Colon (tissue), 2 donors: ENCODE results near the gene BMP2K.

ENCODE experiments used
- FAIRE-seq: peaks from 2 replicates; lab custom pipeline; 2012; peaks lifted over from hg19 to GRCh38; lab: Jason Lieb, UNC
- donor health status: control.
- donor health status: control.

BMP2K gene

DNA sequence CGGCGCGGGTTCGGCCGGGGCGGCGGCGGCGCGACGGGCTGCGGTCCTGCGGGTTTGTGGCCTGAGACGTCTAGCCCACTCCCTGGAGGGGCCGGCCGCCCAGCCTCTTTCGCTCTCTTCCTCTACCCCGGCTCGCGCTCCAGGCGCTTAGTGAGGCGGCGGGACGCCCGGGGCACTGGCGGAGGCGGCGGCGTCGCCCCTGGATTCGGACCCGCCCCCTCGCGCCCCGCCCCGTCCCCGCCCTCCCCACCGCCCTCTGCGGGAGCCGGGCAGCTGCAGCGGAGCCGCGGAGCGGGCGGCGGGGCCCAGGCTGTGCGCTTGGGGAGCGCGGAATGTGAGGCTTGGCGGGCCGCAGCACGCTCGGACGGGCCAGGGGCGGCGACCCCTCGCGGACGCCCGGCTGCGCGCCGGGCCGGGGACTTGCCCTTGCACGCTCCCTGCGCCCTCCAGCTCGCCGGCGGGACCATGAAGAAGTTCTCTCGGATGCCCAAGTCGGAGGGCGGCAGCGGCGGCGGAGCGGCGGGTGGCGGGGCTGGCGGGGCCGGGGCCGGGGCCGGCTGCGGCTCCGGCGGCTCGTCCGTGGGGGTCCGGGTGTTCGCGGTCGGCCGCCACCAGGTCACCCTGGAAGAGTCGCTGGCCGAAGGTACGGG lies at the start of gene BMP2K:
Gene BMP2K (plus strand): TSS at position 272 of the 650 bp plus-strand sequence. CDS start 194 bp downstream, at position 466.
- no peak for FAIRE-seq

DNA sequence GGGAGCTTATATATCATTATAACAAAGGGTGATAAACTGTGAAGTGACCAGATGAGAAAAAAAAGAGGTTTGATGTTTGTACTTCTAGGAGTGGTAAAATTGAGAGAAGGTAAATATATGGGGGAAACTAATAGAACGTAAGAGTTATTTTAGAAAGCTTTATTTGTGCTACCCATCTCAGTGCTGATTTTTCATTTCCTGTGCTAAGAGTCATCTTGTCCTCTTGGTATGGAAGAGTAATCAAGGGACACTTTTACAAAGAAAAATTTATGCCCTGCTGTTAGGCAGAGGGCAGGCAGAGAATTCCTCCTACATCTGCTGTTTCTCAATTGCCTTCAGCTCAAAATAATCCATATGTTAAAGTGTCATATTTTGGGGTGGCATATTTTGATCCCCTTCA lies 49.6 kb upstream of the BMP2K start:
- FAIRE-seq = no peak

DNA sequence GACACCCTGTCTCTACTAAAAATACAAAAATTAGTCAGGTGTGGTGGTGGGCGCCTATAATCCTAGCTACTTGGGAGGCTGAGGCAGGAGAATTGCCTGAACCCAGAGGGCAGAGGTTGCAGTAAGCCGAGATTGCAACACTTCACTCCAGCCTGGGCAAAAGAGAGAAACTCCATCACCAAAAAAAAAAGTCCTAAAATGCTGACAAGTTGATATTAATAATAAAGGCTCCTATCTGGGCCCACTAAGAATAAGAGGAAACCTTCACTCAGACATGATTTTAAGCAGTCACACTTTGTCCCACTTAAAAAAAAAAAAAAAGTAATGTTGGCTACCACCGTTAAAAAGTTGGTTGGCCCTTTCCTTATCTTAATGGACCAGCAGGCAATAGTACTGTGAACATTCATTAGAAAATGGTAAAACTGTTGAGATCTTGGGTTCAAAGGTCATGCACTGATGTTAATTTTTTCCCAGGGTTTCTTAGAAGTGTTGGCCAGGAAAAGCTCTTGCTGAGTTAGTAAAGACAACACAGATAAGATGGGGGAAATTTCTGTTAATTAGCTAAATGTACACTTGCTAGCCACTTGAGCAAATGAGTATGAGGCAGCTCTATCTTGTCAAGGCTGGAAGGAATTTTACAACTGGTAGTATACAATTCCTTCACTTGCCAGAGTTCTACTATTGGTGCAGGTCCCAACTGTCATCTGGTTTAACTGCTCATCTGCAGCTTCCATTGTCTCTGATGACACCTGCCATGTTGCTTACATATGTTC lies 43.6 kb upstream of the BMP2K start:
- no peak for FAIRE-seq

DNA sequence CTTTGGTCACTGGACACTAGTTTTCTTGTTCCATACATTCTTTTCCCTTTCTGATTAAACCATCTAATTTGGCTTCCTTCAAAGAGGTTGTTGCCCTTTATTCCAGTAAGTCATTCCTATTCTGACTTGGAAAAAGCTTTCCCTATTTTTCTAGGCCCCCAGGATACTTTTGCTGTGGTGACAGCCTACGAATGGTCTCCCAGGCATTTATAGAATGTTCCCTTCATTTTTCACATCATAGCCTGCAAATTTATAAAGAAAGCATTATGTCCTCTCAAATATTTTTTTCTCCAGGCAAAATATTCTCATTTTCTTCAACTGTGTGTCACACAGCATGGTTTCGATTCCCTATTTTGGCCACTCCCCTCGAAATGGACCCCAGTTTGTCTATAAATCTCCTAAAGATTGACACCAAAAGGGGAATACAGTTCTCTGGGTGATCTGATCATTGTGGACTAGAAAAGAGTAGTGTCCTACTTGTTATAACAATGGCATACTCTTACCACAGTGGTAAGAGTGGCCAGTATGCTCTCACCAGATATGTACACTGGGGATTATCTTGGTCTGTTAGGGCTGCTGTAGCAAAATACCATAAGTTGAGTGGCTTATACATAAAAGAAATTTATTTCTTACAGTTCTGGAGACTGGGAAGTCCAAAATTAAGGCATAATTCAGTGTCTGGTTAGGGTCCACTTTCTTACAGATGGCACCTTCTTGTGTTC lies 41.5 kb upstream of the BMP2K start:
- no peak for FAIRE-seq

DNA sequence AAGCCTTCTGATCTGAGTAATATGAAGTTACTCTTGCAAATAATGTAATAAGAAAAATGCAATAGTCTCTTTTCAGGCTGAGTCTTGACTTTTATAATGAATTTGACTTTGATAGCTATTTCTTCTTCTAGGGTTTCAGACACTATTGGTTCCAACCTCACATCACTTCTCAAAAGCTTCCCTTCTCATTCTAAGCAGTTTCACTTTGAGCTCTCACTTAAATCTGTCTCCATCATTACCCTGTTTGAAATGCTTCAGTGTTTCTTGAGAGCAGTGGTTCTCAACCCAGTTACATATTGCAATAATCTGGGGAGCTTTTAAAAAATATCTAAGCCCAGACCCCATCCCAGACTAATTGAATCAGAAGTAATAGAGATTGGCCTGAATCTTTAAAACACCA lies 40.5 kb upstream of the BMP2K start:
- FAIRE-seq = no peak

DNA sequence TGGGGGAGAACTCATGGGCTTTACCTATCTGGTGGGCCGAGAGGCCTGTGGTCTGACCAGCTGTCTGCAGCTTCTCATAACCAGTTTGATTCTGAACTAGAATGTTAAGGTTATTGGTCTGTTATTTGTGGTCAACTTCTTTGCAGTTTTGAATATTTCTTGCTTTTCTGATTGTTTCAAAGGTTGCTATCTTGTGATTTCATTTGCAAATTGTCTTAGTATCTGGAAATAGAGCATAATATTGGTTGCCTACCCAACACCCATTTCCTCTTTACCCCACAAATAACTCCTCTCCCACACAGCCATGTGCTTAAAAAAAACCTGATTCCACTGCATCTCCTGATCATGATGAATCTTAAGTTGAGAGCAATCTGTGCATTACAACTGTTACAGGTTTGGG lies 39.1 kb upstream of the BMP2K start:
- FAIRE-seq = no peak

DNA sequence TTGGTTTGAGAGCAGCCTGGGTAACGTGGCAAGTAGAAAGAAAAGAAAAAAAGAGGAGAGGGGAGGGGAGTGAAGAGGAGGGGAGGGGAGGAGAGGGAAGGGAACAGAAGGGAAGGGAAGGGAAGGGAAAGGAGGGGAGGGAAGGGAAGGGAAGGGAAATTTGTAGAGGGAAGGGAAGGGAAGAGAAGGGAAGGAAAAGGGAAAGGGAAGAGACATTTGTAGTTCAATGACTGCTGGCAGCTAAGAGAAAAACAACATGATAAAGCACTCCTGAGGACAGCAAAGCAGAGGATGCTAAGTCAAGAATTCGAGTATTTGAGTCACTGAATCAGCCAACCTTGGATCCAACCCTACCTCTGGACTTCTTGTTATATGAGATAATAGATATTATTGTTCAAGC lies 38.2 kb upstream of the BMP2K start:
- no peak for FAIRE-seq

DNA sequence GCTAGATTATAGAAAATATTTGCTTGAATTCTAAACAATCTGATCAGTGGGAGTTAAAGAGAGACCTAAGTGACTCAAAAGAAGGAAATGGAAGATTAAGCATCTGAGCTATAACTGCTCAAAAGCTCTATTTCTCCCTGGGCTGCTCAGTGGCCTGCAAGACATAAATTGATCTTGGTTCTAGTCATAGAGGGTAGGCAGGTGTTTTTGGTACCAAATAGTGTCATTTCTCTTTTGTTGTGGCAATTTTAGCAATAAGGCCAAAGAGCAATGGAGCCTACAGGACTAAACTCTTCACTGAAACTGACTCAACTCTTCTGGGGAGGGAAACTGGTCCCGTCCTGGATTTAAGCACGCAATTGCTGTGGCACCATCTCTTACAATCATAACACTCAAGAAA lies 33.9 kb upstream of the BMP2K start:
- FAIRE-seq = no peak

DNA sequence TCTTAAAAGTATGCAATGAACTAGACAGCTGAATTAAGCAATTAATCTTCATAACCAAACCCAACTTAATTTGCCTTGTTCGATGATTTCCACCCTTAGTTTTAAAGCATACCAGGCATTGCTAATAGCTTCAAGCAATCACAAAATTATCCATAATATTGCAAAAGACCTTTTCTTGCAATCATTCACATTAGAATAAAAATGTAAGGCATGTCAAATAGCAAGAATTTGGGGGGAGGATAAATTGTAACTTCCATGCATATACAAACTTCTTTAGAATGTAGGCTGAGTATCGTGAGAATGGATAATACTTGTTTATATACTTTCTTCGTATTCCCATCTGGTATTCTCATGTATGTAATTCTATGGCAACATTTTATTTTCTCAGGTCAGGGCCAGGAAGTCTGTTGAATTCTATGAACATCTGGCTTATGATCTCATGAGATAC lies 28.7 kb upstream of the BMP2K start:
- FAIRE-seq = no peak

DNA sequence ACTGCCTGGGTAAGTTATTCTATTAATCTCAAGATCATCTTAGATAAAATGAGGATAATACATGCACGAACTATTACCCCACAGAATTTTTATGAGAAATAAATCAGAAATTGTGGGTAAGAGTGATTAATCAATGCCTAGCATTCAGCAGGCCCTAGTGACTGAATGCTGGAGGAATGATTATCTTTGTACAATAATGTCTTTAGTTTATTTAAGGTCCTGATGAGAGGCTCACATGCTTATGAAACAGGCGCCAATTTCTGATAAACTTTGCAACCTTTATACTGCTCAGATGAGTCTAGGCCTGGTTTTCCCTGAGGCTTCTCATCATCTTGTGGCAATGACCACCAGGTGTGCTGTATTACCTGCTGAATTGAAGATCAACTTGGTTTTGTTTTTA lies 27.8 kb upstream of the BMP2K start:
- FAIRE-seq = no peak

DNA sequence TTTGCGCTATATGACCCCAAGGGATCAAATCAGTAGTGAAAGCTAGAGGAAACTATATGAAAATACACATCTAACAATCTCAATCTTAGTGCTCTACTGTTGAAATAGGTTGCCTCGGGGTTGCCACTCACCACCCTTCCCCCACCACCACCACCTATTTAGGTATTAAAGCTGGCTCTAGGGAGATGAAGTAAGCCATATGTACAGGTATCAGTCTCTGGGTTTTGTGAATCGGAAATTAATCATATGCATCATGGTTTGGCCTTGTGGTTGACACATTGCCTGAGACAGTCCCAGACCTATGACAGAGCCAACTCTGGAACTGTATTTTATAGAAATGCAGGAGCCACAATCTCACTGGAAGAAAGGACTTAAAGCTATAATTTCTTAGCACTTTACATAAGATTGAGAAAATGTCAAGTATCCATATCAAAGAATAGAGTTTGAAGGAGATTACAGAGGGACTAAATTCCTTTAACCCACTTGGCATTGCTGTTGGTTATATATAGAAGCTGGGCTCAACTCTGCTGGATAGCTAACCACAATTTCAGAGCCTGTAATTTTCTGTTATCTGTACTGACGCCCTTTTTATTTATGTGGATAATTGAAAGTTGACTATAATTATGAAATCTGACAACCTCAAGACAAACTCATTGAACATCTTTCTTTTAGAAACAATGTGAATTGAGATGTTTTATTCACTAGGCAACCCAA lies 26.7 kb upstream of the BMP2K start:
- no peak for FAIRE-seq

DNA sequence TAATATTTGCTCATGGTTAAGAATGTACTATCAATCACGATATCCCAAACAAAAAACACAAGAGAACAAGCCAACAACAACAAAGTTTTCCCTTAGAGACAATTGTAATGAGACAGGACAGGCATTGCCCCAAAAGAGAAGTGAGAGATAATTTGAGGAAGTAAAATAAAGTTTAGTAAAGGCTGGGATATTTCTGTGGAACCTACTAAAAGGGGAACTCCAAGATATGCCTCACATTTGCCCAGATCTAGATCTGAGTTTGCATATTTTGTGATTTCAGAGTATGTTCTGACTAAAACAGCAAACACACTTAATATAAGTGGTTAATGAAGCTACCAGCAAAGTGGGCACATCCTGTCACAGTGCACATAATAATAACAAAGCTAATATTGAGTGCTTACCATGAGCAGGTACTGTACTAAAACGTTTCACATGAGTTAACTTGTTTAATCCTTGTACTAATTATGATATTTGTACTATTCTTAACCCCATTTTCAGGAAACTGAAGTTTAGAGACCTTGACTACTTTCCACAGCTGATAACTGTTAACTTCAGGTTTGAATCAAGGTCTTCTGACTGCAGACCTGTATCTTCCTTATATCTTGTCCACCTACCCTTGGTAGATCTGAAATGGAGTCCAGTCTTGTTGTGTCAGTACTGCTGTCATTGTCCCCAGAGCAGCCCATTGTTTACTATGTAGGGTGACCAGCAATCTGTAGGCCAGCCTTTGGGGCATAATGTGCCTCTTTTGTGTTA lies 26.0 kb upstream of the BMP2K start:
- FAIRE-seq = no peak

DNA sequence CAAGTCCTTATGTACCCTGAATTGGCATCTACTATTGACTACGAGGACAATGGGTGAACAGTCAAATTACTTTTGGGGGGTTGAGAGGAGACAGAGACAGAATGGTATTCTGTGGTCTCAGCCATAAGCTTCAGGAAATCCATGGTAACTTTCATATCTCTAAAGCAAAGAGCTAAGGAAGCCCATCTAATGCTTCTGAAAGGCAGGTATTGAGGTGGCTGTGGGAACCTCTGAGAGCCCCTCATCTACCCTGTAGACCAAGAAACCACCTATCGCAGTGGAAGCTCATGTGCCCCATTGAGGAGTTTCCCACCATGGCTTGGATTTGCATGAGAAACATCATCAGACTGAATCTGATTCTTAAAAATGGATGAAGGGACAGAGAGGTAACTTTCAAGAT lies 23.1 kb upstream of the BMP2K start:
- FAIRE-seq = no peak

DNA sequence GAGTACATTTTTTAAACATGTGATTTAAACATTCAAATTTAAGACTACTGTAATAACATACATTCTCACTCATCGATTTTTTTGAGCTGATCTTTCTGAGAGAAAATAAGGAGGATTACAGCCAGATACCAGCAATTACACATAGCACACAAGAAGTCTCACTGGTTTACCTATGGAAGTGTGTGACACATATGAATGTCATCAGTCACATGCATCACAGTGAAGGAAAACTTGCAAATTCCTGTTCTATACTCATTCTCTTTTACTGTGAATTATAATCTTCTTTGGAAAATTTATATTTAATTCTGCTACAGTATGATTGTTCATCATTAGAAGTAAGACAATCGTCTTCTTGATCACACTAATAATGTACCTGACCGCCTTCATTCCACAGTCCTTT lies 21.3 kb upstream of the BMP2K start:
- no peak for FAIRE-seq

DNA sequence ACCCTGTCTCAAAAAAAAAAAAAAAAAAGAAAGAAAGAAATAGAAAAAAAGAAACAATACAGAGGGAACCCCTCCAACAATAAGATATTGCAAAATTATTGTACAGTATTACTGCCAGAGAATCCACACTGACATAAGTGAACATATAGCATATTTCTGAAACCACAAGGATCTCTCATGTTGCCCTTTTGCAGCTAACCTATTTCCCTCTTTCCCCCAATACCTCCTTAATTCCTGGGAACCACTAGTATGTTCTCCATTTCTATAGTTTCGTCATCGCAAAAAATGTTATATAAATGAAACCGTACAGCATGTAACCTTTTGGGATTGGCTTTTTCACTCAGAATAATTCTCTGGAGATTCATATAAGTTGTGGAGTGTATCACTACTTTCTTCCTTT lies 20.0 kb upstream of the BMP2K start:
- no peak for FAIRE-seq

DNA sequence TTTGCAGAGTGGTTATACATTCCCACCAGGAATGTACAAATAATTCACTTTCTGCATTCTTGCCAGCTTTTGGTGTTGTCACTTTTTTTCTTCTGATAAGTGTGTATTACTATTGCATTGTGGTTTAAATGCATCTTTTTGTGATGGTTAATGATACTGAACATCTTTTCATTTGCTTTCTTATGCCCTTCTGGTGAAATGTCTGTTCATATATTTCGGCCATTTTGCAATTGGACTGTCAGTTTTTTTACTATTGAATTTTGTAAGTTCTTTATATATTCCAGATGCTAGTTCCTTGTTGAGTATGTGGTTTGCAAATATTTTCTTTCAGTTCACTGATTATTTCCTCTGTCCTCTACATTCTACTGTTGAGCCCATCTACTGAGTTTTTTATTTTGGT lies 19.4 kb upstream of the BMP2K start:
- FAIRE-seq = peak; percentile 33

DNA sequence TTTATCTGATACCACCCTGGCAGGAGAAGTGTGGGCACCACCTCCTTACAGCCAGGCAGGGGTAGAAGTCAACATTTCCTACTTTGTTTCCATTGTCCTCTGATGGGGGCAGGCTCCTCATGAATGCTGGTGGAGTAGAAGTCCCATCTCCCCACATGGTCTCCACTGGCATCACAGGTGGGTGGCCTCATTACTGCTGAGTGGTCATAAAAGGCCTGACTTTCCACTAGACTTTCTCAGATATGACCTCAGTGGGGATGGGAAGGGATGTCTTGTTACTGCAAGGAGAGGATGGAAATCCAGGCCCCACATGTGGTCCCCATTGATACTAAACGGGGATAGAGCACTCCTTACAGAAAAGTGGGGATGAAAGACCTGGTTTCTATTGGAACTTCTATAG lies 18.6 kb upstream of the BMP2K start:
- FAIRE-seq = no peak

DNA sequence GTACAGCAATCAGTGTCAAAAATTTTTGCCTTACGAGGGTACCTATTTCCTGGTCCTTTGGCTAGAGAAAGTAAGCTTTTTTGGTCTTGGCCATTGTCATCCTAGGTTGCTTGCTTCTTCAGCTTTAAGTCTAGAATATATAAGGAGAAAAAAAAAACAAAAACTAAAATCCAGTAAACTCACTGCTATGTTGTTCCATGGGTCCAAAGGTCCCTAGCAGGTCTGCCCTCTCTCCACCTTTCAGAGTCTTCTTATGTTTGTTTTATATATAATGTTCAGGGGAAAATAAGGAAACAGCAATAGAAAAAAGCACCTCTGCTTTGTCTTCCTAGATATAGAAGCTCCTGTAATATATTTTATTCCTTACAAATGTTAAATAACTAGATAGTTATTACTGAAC lies 18.1 kb upstream of the BMP2K start:
- peak; percentile 47 for FAIRE-seq

DNA sequence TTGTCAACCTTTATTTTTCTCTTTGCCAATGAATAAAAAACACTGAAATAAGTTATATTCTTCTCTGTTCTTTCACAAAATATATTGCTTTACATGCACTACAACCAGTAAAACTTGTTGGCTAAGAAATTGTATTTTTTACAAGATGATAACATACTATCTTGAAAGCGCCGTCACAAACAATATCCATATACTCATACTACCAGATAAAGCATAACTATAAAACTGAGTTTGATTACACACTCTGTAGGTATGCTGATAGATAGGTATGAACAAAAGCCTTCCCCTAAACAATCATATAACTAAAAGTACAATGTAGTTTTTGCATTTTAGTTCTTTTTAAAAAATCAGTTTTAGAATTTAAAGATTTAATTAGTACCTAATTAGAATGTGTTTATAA lies 13.6 kb upstream of the BMP2K start:
- FAIRE-seq = peak; percentile 93

DNA sequence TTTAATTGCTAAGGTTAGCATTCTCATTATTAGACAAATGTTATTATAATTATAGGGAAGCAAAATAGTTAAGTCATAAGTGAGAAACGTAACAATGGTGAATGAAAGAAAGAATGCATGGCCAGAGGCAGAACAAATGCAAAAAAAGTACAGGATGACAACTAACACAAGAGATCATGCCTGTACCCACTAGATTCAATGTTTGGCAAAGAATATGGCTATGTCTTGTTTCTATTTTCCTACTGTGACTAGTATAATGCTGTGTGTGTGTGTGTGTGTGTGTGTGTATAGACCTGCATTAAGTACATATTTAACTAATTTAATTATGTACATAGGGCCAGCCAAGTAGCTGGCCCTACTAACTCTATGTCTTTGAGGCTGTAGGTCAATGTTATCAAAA lies 12.9 kb upstream of the BMP2K start:
- no peak for FAIRE-seq

DNA sequence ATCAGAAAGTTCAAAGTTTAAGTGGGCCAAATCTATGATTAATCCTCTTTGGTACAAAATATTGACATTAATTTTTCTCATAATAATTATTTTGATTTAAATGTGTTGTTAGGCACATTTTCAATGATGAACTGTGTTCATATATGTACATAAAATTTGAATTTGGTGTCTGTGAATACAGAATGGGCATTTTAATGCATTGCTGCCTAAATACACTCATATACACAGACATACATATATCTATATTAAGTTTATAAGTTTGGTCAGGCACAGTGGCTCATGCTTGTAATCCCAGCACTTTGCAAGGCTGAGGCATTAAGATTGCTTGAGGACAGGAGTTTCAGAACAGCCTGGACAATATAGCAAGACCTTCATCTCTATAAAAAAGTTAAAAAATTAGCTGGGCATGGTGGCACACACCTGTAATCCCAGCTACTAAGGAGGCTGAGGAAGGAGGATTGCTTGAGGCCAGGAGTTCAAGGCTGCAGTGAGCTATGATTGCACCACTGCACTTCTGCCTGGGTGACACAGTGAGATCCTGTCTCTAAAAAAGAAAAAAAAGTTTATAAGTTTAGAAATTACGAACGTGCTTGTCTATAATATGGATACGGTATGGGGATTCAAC lies 12.3 kb upstream of the BMP2K start:
- FAIRE-seq = peak; percentile 47
